ENCODE results near the gene CAMK2D.

- TF ChIP-seq, protein P1, sequence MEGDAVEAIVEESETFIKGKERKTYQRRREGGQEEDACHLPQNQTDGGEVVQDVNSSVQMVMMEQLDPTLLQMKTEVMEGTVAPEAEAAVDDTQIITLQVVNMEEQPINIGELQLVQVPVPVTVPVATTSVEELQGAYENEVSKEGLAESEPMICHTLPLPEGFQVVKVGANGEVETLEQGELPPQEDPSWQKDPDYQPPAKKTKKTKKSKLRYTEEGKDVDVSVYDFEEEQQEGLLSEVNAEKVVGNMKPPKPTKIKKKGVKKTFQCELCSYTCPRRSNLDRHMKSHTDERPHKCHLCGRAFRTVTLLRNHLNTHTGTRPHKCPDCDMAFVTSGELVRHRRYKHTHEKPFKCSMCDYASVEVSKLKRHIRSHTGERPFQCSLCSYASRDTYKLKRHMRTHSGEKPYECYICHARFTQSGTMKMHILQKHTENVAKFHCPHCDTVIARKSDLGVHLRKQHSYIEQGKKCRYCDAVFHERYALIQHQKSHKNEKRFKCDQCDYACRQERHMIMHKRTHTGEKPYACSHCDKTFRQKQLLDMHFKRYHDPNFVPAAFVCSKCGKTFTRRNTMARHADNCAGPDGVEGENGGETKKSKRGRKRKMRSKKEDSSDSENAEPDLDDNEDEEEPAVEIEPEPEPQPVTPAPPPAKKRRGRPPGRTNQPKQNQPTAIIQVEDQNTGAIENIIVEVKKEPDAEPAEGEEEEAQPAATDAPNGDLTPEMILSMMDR (IDR thresholded peaks at IDR 0.05 in 8 of 11, conservative IDR thresholded peaks at IDR 0.05 in 3 of 11) = no peak
- TF ChIP-seq POLR2AphosphoS5 (IDR thresholded peaks at IDR 0.05) = no peak
- no peak for TF ChIP-seq POLR2A (IDR thresholded peaks at IDR 0.05)
Measured at GRCh38 chr4:113564493-113564892, 197.0 kb downstream of the CAMK2D start.
